ENCODE data around the gene KLF5. TPM values are rescaled to one million over a fixed set of nuclear protein-coding genes. Genes with fewer than 3 reads are reported as not detected.

KLF5 gene
- total and polyA plus RNA-seq, 2 donors (not counting 1 experiment from before 2014, with no cell fraction given), result 0.83 to 3.3 TPM

DNA sequence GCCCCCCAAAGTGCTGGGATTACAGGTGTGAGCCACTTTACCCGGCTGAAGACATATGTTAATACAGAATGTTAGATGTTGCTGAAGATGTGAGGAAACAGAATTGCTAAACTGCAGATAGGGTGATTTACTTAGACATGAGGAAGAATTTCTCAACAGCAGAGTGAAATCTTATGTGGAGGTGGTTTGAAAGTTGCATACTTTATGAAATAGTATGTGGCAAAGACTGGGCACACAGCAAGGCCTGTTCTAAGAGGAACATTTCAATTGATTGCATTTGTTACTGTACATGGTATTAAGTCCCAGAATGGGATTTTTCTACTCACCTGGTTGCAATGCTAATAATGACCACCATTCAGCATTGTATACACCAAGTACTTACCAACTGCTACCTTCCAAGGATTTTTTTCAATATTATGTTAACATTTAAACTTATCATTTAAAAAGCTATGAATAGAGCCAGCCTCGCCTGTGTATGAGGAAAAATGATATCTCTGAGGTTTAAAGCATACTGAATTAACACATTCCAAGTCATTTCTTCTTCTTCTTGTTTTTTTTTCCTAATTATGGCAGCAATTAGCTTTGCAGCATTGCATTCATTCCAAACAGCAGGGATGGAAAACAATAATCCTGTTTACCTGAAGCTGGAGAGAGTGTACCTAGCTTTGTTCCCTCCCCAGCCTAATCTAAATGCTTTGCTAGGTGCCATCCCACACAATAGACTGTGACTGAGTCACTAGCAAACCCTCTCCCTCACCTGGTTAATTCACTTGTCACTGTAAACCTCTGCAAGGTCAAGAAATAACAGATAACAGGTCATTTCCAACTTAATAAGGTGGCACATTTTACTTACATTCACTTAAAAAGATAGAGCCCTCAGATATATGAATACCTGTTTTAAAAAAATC lies 19.4 kb upstream of the KLF5 start:
- Histone ChIP-seq H3K4me3 (replicated peaks in 1 of 4; ENCODE audit: control extremely low read depth in 1 of 4, insufficient read depth in 1 of 4, low read depth in 3 of 4, low read length in 4 of 4) (no peak overlapping the region), H3K27ac (ENCODE audit: insufficient read depth, low read length) (no peak overlapping the region), H4K20me1 (ENCODE audit: control insufficient read depth, extremely low read depth, insufficient read depth, low read length) (no peaks in the 10 kb centered on the region), H3K9ac (ENCODE audit: insufficient read depth, low read length) (no peak overlapping the region), H3K27me3 (ENCODE audit: control insufficient read depth, insufficient read depth, low read length) (no peaks in the 10 kb centered on the region), H3K4me1 (ENCODE audit: control insufficient read depth, extremely low read depth, insufficient read depth, low read length) (no peaks in the 10 kb centered on the region), H3K4me2 (ENCODE audit: extremely low read depth, insufficient read depth, low read length) (no peak overlapping the region), H2AFZ (ENCODE audit: low read length) (no peak overlapping the region), H3K9me3 (ENCODE audit: control insufficient read depth, insufficient read depth, low read depth, low read length) (no peaks in the 10 kb centered on the region), H3K79me2 (ENCODE audit: control insufficient read depth, insufficient read depth, low read length) (no peaks in the 10 kb centered on the region), H3K36me3 (ENCODE audit: control insufficient read depth, insufficient read depth, low read length) (no peaks in the 10 kb centered on the region)
- DNase-seq (ENCODE audit: low read depth in 2 of 2), result no peak
- TF ChIP-seq, protein P1, sequence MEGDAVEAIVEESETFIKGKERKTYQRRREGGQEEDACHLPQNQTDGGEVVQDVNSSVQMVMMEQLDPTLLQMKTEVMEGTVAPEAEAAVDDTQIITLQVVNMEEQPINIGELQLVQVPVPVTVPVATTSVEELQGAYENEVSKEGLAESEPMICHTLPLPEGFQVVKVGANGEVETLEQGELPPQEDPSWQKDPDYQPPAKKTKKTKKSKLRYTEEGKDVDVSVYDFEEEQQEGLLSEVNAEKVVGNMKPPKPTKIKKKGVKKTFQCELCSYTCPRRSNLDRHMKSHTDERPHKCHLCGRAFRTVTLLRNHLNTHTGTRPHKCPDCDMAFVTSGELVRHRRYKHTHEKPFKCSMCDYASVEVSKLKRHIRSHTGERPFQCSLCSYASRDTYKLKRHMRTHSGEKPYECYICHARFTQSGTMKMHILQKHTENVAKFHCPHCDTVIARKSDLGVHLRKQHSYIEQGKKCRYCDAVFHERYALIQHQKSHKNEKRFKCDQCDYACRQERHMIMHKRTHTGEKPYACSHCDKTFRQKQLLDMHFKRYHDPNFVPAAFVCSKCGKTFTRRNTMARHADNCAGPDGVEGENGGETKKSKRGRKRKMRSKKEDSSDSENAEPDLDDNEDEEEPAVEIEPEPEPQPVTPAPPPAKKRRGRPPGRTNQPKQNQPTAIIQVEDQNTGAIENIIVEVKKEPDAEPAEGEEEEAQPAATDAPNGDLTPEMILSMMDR (conservative IDR thresholded peaks at IDR 0.05 in 1 of 2, IDR thresholded peaks at IDR 0.05 in 1 of 2; ENCODE audit: low read depth in 1 of 2, low read length in 2 of 2), result no peak
- no peak for TF ChIP-seq EZH2 (IDR thresholded peaks at IDR 0.05; ENCODE audit: low read length, missing control alignments)

GRCh38 chr13:73040484-73040883 lies 18.3 kb upstream of the KLF5 start:
- no peaks in the 10 kb centered on the region for H3K27me3 ChIP-seq (ENCODE audit: control insufficient read depth, insufficient read depth, low read length)
- no peak overlapping the region for H3K4me2 ChIP-seq (ENCODE audit: extremely low read depth, insufficient read depth, low read length)
- no peaks in the 10 kb centered on the region for H4K20me1 ChIP-seq (ENCODE audit: control insufficient read depth, extremely low read depth, insufficient read depth, low read length)
- no peak for TF ChIP-seq EZH2 (IDR thresholded peaks at IDR 0.05; ENCODE audit: low read length, missing control alignments)
- TF ChIP-seq, protein P1 (conservative IDR thresholded peaks at IDR 0.05 in 1 of 2, IDR thresholded peaks at IDR 0.05 in 1 of 2; ENCODE audit: low read depth in 1 of 2, low read length in 2 of 2), result no peak
- no peak overlapping the region for H3K4me3 ChIP-seq (replicated peaks in 1 of 4; ENCODE audit: control extremely low read depth in 1 of 4, insufficient read depth in 1 of 4, low read depth in 3 of 4, low read length in 4 of 4)
- H2AFZ ChIP-seq (ENCODE audit: low read length), result no peak overlapping the region
- H3K79me2 ChIP-seq (ENCODE audit: control insufficient read depth, insufficient read depth, low read length), result no peaks in the 10 kb centered on the region
- H3K9ac ChIP-seq (ENCODE audit: insufficient read depth, low read length), result no peak overlapping the region
- no peaks in the 10 kb centered on the region for H3K4me1 ChIP-seq (ENCODE audit: control insufficient read depth, extremely low read depth, insufficient read depth, low read length)
- no peaks in the 10 kb centered on the region for H3K9me3 ChIP-seq (ENCODE audit: control insufficient read depth, insufficient read depth, low read depth, low read length)
- H3K36me3 ChIP-seq (ENCODE audit: control insufficient read depth, insufficient read depth, low read length), result no peaks in the 10 kb centered on the region
- no peak for DNase-seq (ENCODE audit: low read depth in 2 of 2)
- H3K27ac ChIP-seq (ENCODE audit: insufficient read depth, low read length), result no peak overlapping the region

DNA sequence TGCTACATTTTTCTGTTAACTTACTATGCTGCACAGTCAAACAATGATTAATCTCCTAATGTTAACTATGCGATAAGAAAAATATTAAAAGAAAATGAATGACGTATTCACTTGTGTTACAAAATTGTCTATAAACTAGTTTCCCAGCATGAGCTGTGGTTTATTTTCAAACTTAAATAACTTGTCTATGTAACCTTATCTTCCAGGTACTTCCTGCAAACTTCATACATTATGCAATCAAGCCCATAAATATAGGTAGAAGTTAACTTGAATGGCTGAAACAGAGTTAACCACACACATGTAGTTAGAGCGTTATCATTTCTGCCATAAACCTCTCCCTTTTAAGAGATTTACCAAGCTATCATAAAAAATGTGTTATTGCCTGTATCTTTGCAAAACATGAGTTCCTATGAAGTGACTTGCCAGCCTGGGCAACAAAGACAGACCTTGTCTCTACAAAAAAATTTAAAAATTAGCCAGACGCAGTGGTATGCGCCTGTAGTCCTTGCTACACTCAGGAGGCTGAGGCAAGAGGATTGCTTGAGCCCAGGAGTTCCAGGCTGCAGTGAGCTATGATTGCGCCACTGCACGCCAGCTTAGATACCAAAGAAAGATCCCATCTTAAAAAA lies 17.7 kb upstream of the KLF5 start:
- TF ChIP-seq EZH2 (IDR thresholded peaks at IDR 0.05; ENCODE audit: low read length, missing control alignments), result no peak
- no peaks in the 10 kb centered on the region for H3K79me2 ChIP-seq (ENCODE audit: control insufficient read depth, insufficient read depth, low read length)
- no peak for DNase-seq (ENCODE audit: low read depth in 2 of 2)

More for the DNA sequence above, 17.7 kb upstream of the KLF5 start:
- Histone ChIP-seq H3K36me3 (ENCODE audit: control insufficient read depth, insufficient read depth, low read length) (no peaks in the 10 kb centered on the region), H3K4me2 (ENCODE audit: extremely low read depth, insufficient read depth, low read length) (no peak overlapping the region), H2AFZ (ENCODE audit: low read length) (no peak overlapping the region), H3K9ac (ENCODE audit: insufficient read depth, low read length) (no peak overlapping the region), H3K4me1 (ENCODE audit: control insufficient read depth, extremely low read depth, insufficient read depth, low read length) (no peaks in the 10 kb centered on the region), H3K27me3 (ENCODE audit: control insufficient read depth, insufficient read depth, low read length) (no peaks in the 10 kb centered on the region), H3K4me3 (replicated peaks in 1 of 4; ENCODE audit: control extremely low read depth in 1 of 4, insufficient read depth in 1 of 4, low read depth in 3 of 4, low read length in 4 of 4) (no peak overlapping the region), H3K9me3 (ENCODE audit: control insufficient read depth, insufficient read depth, low read depth, low read length) (no peaks in the 10 kb centered on the region), H3K27ac (ENCODE audit: insufficient read depth, low read length) (no peak overlapping the region), H4K20me1 (ENCODE audit: control insufficient read depth, extremely low read depth, insufficient read depth, low read length) (no peaks in the 10 kb centered on the region)
